Prostate gland (tissue), 2 donors: ENCODE results near the gene PRKG1.

Source experiments
- CTCF ChIP-seq, 4 experiments: fragments of 200-600 bp in 2 of 4; fragments of 450-650 bp in 2 of 4; sonication (generic) in 2 of 4; IDR thresholded peaks; 1 replicate in 3 of 4; 2 replicates in 1 of 4; pipeline ENCODE4 v1.5.1; 2016 to 2019; ENCODE audit warnings: antibody characterized with exemption in 4 of 4, mild to moderate bottlenecking in 2 of 4, moderate library complexity in 2 of 4
- POLR2A ChIP-seq: fragments of 450-650 bp; IDR thresholded peaks from one replicate; pipeline ENCODE4 v1.6.1; 2016; ENCODE audit warnings: antibody characterized with exemption, mild to moderate bottlenecking
- POLR2AphosphoS5 ChIP-seq: sonication (generic); formaldehyde crosslinking; IDR thresholded peaks from one replicate; pipeline ENCODE4 v1.6.1; 2017; ENCODE audit warnings: antibody characterized with exemption

GRCh38 chr10:51075043-51075872 is 971 bp downstream of the PRKG1 start:
- TF ChIP-seq CTCF (IDR thresholded peaks at IDR 0.05) = no peak
- TF ChIP-seq POLR2A = no peak
- no peak for TF ChIP-seq POLR2AphosphoS5
